Measurements from ENCODE around the gene CCDC126.

The CCDC126 gene

GRCh38 chr7:23672033-23672432 lies 74.9 kb downstream of the CCDC126 start:
- Histone ChIP-seq H3K4me1 (ENCODE audit: control insufficient read depth, insufficient read depth, low read length) (no peaks in the 10 kb centered on the region), H3K4me3 (ENCODE audit: low read depth, low read length) (no peak overlapping the region), H3K9me3 (ENCODE audit: control insufficient read depth, insufficient read depth, low read depth, low read length) (no peaks in the 10 kb centered on the region), H3K36me3 (ENCODE audit: control insufficient read depth in 2 of 2, insufficient read depth in 1 of 2, low read length in 2 of 2) (no peaks in the 10 kb centered on the region), H3K27ac (ENCODE audit: extremely low read depth, low read depth, low read length) (no peak overlapping the region)
- CTCF ChIA-PET: interaction anchor here (0.7 to 2.8 kb wide), 2 partner anchors 25 to 29 kb away, joined by 3 to 10 read pairs; no protein-coding TSS in a partner anchor
- POLR2A ChIA-PET: no interaction called here
- TF ChIP-seq ZNF24 (tag by site-specific recombination; IDR thresholded peaks at IDR 0.05) (no peak), ZSCAN5A (tag by site-specific recombination; IDR thresholded peaks at IDR 0.05) (no peak), ZNF248 (tag by site-specific recombination; IDR thresholded peaks at IDR 0.05) (no peak), ZNF623 (tag by site-specific recombination; IDR thresholded peaks at IDR 0.05) (no peak), HIC1 (tag by site-specific recombination; IDR thresholded peaks at IDR 0.05) (no peak), ZNF350 (tag by site-specific recombination; IDR thresholded peaks at IDR 0.05) (no peak), ZBTB44 (tag by site-specific recombination; IDR thresholded peaks at IDR 0.05) (no peak), ZSCAN18 (tag by site-specific recombination; IDR thresholded peaks at IDR 0.05) (no peak), ZNF140 (tag by site-specific recombination; IDR thresholded peaks at IDR 0.05) (no peak), TRIM28 (IDR thresholded peaks at IDR 0.05; ENCODE audit: borderline replicate concordance, low read length) (no peak), ZNF112 (tag by site-specific recombination; IDR thresholded peaks at IDR 0.05) (no peak), ZNF274 (IDR thresholded peaks at IDR 0.05; ENCODE audit: low read length) (no peak), ZNF274 (tag by site-specific recombination; IDR thresholded peaks at IDR 0.05; ENCODE audit: borderline replicate concordance) (no peak), ZNF555 (tag by site-specific recombination; conservative IDR thresholded peaks at IDR 0.05) (no peak), ZNF292 (tag by site-specific recombination; IDR thresholded peaks at IDR 0.05; ENCODE audit: borderline replicate concordance, low read depth) (no peak), ZBTB17 (tag by site-specific recombination; IDR thresholded peaks at IDR 0.05) (no peak), SCRT1 (tag by site-specific recombination; IDR thresholded peaks at IDR 0.05; ENCODE audit: borderline replicate concordance) (no peak), HOXD13 (CRISPR knock-in tag; IDR thresholded peaks at IDR 0.05; ENCODE audit: borderline replicate concordance) (no peak), ZNF10 (tag by site-specific recombination; IDR thresholded peaks at IDR 0.05) (no peak), ZNF214 (tag by site-specific recombination; IDR thresholded peaks at IDR 0.05; ENCODE audit: borderline replicate concordance) (no peak), ZNF768 (tag by site-specific recombination; IDR thresholded peaks at IDR 0.05) (no peak)
